GM12865 (cell line): ENCODE measurements around the gene AATF.

Source experiments
- DNase-seq: peaks from one replicate; pipeline ENCODE4 v3.0.0; 2010; ENCODE audit warnings: low read depth
- H3K4me3 ChIP-seq: 2 replicates; pipeline ENCODE4 v1.5.1; 2011; ENCODE audit warnings: mild to moderate bottlenecking, low read depth, low read length, control low read depth
- CTCF ChIP-seq: IDR thresholded peaks from 2 replicates; pipeline ENCODE4 v1.5.1; 2011; ENCODE audit warnings: low read length, control low read depth, low read depth, inconsistent platforms; ENCODE audit not compliant: insufficient read depth; ENCODE audit errors: missing control alignments

The AATF gene

GRCh38 chr17:37082311-37082860 lies 133.6 kb downstream of the AATF start:
- TF ChIP-seq CTCF: no peak
- DNase-seq: no peak

GRCh38 chr17:37082985-37083384 lies 134.2 kb downstream of the AATF start:
- no peak for TF ChIP-seq CTCF
- H3K4me3 ChIP-seq: no peak overlapping the region
- DNase-seq: no peak

More at GRCh38 chr17:37082311-37082860, 133.6 kb downstream of the AATF start:
- no peak overlapping the region for H3K4me3 ChIP-seq

- H3K4me3 ChIP-seq: no peak overlapping the region
- no peak for TF ChIP-seq CTCF
- DNase-seq: no peak
These were observed 134.7 kb downstream of the AATF start for GRCh38 chr17:37083456-37083855.

- TF ChIP-seq CTCF: no peak
- DNase-seq: no peak
- no peak overlapping the region for H3K4me3 ChIP-seq
These were observed 135.6 kb downstream of the AATF start for GRCh38 chr17:37084372-37084771.

GRCh38 chr17:37086334-37086733 lies 137.6 kb downstream of the AATF start:
- no peak for TF ChIP-seq CTCF
- no peak overlapping the region for H3K4me3 ChIP-seq
- no peak for DNase-seq

- H3K4me3 ChIP-seq: no peak overlapping the region
- DNase-seq: no peak
- no peak for TF ChIP-seq CTCF
These were observed 138.2 kb downstream of the AATF start for GRCh38 chr17:37086948-37087347.

GRCh38 chr17:37087683-37088082 lies 138.9 kb downstream of the AATF start:
- no peak for TF ChIP-seq CTCF
- H3K4me3 ChIP-seq: no peak overlapping the region
- DNase-seq: no peak
